Natural killer cell (primary cell): ENCODE measurements around the gene WNK4. TPM values are rescaled to one million over a fixed set of nuclear protein-coding genes. Genes with fewer than 3 reads are reported as not detected.

Experiments used
- ATAC-seq, 3 donors: fragments of 150-1000 bp in 2 of 3; fragments of 200-7000 bp in 1 of 3; cut with Tn5 transposase; 1 replicate in 1 of 3; 2 replicates in 2 of 3; pipeline ENCODE4 v1.10.0; 2021; ENCODE audit warnings: mild to moderate bottlenecking in 2 of 3, moderate library complexity in 2 of 3
- DNase-seq, 2 donors: peaks; one replicate each; pipeline versions ENCODE4 v3.0.0 to v3.0.0-alpha.2; 2013 to 2021; ENCODE audit warnings: mixed read lengths in 1 of 2
- H3K27ac ChIP-seq: one replicate; pipeline ENCODE4 v1.5.1; 2013; ENCODE audit warnings: mild to moderate bottlenecking, low read length
- H3K27me3 ChIP-seq: one replicate; pipeline ENCODE4 v1.6.1; 2013; ENCODE audit warnings: low read length; ENCODE audit not compliant: control insufficient read depth, insufficient read depth
- H3K36me3 ChIP-seq: one replicate; pipeline ENCODE4 v1.6.1; 2013; ENCODE audit warnings: low read length; ENCODE audit not compliant: control insufficient read depth, insufficient read depth
- H3K4me1 ChIP-seq: one replicate; pipeline ENCODE4 v1.6.1; 2013; ENCODE audit warnings: low read length; ENCODE audit not compliant: control insufficient read depth, insufficient read depth
- H3K4me3 ChIP-seq: one replicate; pipeline ENCODE4 v1.5.1; 2013; ENCODE audit warnings: low read length
- H3K9me3 ChIP-seq: one replicate; pipeline ENCODE4 v1.6.1; 2013; ENCODE audit warnings: low read length; ENCODE audit not compliant: control insufficient read depth, insufficient read depth
- H3K27ac Mint-ChIP-seq, 2 donors: one replicate each; pipeline ENCODE4 v1.8.0; 2022; ENCODE audit warnings: mild to moderate bottlenecking in 2 of 2, mixed read lengths in 2 of 2, moderate library complexity in 1 of 2
- H3K27me3 Mint-ChIP-seq, 2 donors: one replicate each; pipeline ENCODE4 v1.8.0; 2022; ENCODE audit warnings: low read depth in 2 of 2, mixed read lengths in 2 of 2
- H3K36me3 Mint-ChIP-seq: one replicate; pipeline ENCODE4 v1.8.0; 2022; ENCODE audit warnings: mixed read lengths
- H3K4me1 Mint-ChIP-seq, 2 donors: one replicate each; pipeline ENCODE4 v1.8.0; 2022; ENCODE audit warnings: mixed read lengths in 2 of 2
- H3K4me3 Mint-ChIP-seq: one replicate; pipeline ENCODE4 v1.8.0; 2022; ENCODE audit warnings: mild to moderate bottlenecking, moderate library complexity, mixed read lengths
- H3K9me3 Mint-ChIP-seq, 2 donors: one replicate each; pipeline ENCODE4 v1.8.0; 2022; ENCODE audit warnings: mixed read lengths in 2 of 2
- WGBS: methylation state at CpG from one replicate; pipeline ENCODE4 v1.1.7; 2013; ENCODE audit warnings: missing lambda C conversion rate; ENCODE audit not compliant: insufficient coverage; 5-methylcytosine and 5-hydroxymethylcytosine counted together
- intact Hi-C: fragments of 100-400 bp; cut with micrococcal nuclease; formaldehyde crosslinking; loops from one replicate; pipeline ENCODE4 v1.14.2; 2022
- total RNA-seq, 4 donors: library from RNA; stranded (reverse); fragments of 120-200 nt in 1 of 4; gene quantifications; one replicate each; pipeline versions ENCODE4 v1.2.3 to v1.2.4, GENCODE V29; 2013 to 2022
- TF ChIP-seq, protein P1 (sequence below): fragments of 200-600 bp; IDR thresholded peaks from one replicate; pipeline ENCODE4 v1.8.0; 2022; ENCODE audit warnings: antibody characterized with exemption

The WNK4 gene
- total RNA-seq, 3 donors from 2014 or later (not counting 1 experiment from before 2014, with no cell fraction given), result 0.09 to 0.13 TPM; not detected in 1

DNA sequence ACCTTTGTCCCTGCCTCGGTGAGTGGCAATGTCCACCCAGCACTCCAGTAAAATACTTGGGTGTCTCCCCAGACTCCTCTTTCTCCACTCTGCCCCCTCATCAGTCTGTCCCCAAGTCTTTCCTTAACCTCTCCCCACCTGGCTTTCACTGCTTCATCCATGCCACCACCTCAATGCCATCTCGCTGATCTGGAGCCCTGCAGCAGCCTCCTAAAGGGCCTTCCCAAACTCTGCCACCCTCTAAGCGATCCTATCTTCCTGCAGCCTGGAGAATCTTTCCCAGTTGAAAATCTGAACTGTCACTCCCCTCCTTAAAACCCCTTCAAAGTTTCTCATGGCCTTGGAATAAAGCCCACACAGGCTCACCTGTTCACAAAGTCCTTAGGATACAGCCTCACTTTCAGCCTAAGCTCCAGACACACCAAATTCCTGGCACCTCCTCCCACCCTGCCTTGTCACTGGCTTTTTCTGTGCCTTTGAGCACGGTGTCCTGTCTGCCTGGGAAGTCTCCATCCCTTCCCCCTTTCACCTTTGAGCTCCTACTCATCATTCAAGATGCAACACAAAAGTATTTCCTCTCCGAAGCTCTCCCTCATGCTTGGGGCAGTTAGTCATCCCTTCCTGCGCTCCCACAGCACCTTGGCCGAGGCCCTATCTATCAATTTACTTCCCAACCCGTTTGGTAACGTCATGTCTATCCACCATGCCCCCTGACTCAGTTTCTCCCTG, 2.8 kb downstream of the WNK4 start:
- peaks cover 47 to 55% of the 10 kb centered on the region in 2 donors for H3K27me3 Mint-ChIP-seq
- H3K36me3 ChIP-seq, result peaks cover 12% of the 10 kb centered on the region
- no peaks in the 10 kb centered on the region for H3K36me3 Mint-ChIP-seq
- peaks cover 37% of the 10 kb centered on the region for H3K27me3 ChIP-seq
- WGBS, result 24% methylated on average over 9 of the region's 9 CpGs
- TF ChIP-seq, protein P1, sequence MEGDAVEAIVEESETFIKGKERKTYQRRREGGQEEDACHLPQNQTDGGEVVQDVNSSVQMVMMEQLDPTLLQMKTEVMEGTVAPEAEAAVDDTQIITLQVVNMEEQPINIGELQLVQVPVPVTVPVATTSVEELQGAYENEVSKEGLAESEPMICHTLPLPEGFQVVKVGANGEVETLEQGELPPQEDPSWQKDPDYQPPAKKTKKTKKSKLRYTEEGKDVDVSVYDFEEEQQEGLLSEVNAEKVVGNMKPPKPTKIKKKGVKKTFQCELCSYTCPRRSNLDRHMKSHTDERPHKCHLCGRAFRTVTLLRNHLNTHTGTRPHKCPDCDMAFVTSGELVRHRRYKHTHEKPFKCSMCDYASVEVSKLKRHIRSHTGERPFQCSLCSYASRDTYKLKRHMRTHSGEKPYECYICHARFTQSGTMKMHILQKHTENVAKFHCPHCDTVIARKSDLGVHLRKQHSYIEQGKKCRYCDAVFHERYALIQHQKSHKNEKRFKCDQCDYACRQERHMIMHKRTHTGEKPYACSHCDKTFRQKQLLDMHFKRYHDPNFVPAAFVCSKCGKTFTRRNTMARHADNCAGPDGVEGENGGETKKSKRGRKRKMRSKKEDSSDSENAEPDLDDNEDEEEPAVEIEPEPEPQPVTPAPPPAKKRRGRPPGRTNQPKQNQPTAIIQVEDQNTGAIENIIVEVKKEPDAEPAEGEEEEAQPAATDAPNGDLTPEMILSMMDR, result no peak
- DNase-seq (no peak), ATAC-seq (no peak)
- H3K4me3 Mint-ChIP-seq, result no peak overlapping the region
- intact Hi-C loops, result no loop called here
- no peaks in the 10 kb centered on the region for H3K9me3 Mint-ChIP-seq
- no peak overlapping the region for H3K27ac ChIP-seq
- H3K4me3 ChIP-seq, result no peak overlapping the region
- H3K27ac Mint-ChIP-seq, result no peak overlapping the region
- no peaks in the 10 kb centered on the region for H3K9me3 ChIP-seq
- peaks cover 8% of the 10 kb centered on the region for H3K4me1 ChIP-seq
- H3K4me1 Mint-ChIP-seq, result peaks cover 0 to 18% of the 10 kb centered on the region in 2 donors

DNA sequence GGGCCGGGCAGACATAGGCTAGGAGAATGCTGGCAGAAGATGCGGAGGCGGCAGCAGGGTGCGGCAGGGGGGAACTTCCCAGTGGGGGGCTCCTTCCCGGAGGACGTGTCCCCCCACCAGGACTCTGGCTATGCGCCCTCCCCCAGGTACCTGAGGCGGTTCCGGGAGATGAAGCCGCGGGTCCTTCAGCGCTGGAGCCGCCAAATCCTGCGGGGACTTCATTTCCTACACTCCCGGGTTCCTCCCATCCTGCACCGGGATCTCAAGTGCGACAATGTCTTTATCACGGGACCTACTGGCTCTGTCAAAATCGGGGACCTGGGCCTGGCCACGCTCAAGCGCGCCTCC, 3.4 kb downstream of the WNK4 start:
- no peak overlapping the region for H3K27ac Mint-ChIP-seq
- no peak overlapping the region for H3K4me3 Mint-ChIP-seq
- Histone ChIP-seq H3K9me3 (no peaks in the 10 kb centered on the region), H3K36me3 (peaks cover 7% of the 10 kb centered on the region), H3K27me3 (peaks cover 37% of the 10 kb centered on the region), H3K4me1 (peaks cover 8% of the 10 kb centered on the region), H3K4me3 (no peak overlapping the region), H3K27ac (no peak overlapping the region)
- H3K27me3 Mint-ChIP-seq, result peaks cover 49 to 58% of the 10 kb centered on the region in 2 donors
- no peaks in the 10 kb centered on the region for H3K36me3 Mint-ChIP-seq
- H3K4me1 Mint-ChIP-seq, result peaks cover 0 to 18% of the 10 kb centered on the region in 2 donors
- WGBS, result 14% methylated on average over 22 of the region's 22 CpGs
- H3K9me3 Mint-ChIP-seq, result no peaks in the 10 kb centered on the region
- ATAC-seq, result no peak
- no peak for DNase-seq
- TF ChIP-seq, protein P1, result no peak
- intact Hi-C loops, result no loop called here

DNA sequence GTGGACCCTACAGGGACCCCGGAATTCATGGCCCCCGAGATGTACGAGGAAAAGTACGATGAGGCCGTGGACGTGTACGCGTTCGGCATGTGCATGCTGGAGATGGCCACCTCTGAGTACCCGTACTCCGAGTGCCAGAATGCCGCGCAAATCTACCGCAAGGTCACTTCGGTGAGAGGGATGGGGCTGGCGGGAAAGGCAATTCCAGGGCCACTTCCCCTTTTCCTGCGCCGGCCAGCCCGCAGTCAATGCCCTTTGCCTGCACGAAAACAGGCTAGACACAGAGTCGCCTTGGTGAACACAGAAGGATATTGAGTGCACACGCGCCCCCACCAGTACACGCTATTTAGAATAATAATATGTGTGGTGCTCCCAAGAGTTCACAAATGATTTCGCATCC, 4.0 kb downstream of the WNK4 start:
- H3K9me3 ChIP-seq, result no peaks in the 10 kb centered on the region
- no peak overlapping the region for H3K27ac ChIP-seq
- H3K36me3 ChIP-seq, result peaks cover under 1% of the 10 kb centered on the region
- TF ChIP-seq, protein P1, result no peak
- H3K4me3 ChIP-seq, result no peak overlapping the region
- 15% methylated on average over 22 of the region's 25 CpGs for WGBS
- no peak overlapping the region for H3K4me3 Mint-ChIP-seq
- peaks cover 0 to 16% of the 10 kb centered on the region in 2 donors for H3K4me1 Mint-ChIP-seq
- H3K9me3 Mint-ChIP-seq, result no peaks in the 10 kb centered on the region
- DNase-seq (no peak), ATAC-seq (no peak)
- intact Hi-C loops, result no loop called here
- no peaks in the 10 kb centered on the region for H3K36me3 Mint-ChIP-seq
- peaks cover 8% of the 10 kb centered on the region for H3K4me1 ChIP-seq
- peaks cover 37% of the 10 kb centered on the region for H3K27me3 ChIP-seq
- no peak overlapping the region for H3K27ac Mint-ChIP-seq
- peaks cover 49 to 61% of the 10 kb centered on the region in 2 donors for H3K27me3 Mint-ChIP-seq
